ENCODE results near the gene TMEM164.

The TMEM164 gene

GRCh38 chrX:110003167-110004156 is 548 bp downstream of the TMEM164 start:
- DNase-seq (ENCODE audit: extremely low read depth in 1 of 2, low read depth in 1 of 2) = no peak

- no peak for DNase-seq (ENCODE audit: extremely low read depth in 1 of 2, low read depth in 1 of 2)
Measured at GRCh38 chrX:110004215-110004614, 1.3 kb downstream of the TMEM164 start.

GRCh38 chrX:110004731-110005369 is 1.9 kb downstream of the TMEM164 start:
- no peak for DNase-seq (ENCODE audit: extremely low read depth in 1 of 2, low read depth in 1 of 2)

- no peak for DNase-seq (ENCODE audit: extremely low read depth in 1 of 2, low read depth in 1 of 2)
Measured at GRCh38 chrX:110006161-110006560, 3.2 kb downstream of the TMEM164 start.

GRCh38 chrX:110006821-110007375 is 4.0 kb downstream of the TMEM164 start:
- DNase-seq (ENCODE audit: extremely low read depth in 1 of 2, low read depth in 1 of 2) = no peak

GRCh38 chrX:110008011-110008635 is 5.2 kb downstream of the TMEM164 start:
- no peak for DNase-seq (ENCODE audit: extremely low read depth in 1 of 2, low read depth in 1 of 2)

GRCh38 chrX:110012818-110013485 is 10.0 kb downstream of the TMEM164 start:
- DNase-seq (ENCODE audit: extremely low read depth in 1 of 2, low read depth in 1 of 2) = no peak

GRCh38 chrX:110013968-110014367 is 11.1 kb downstream of the TMEM164 start:
- DNase-seq (ENCODE audit: extremely low read depth in 1 of 2, low read depth in 1 of 2) = no peak

GRCh38 chrX:110015032-110015431 is 12.1 kb downstream of the TMEM164 start:
- DNase-seq (ENCODE audit: extremely low read depth in 1 of 2, low read depth in 1 of 2) = no peak

- DNase-seq (ENCODE audit: extremely low read depth in 1 of 2, low read depth in 1 of 2) = no peak
Measured at GRCh38 chrX:110015915-110016314, 13.0 kb downstream of the TMEM164 start.

- DNase-seq (ENCODE audit: extremely low read depth in 1 of 2, low read depth in 1 of 2) = no peak
Measured at GRCh38 chrX:110020536-110020935, 17.6 kb downstream of the TMEM164 start.

GRCh38 chrX:110021258-110022022 is 18.5 kb downstream of the TMEM164 start:
- DNase-seq (ENCODE audit: extremely low read depth in 1 of 2, low read depth in 1 of 2) = no peak

GRCh38 chrX:110022599-110023448 is 19.9 kb downstream of the TMEM164 start:
- DNase-seq (ENCODE audit: extremely low read depth in 1 of 2, low read depth in 1 of 2) = no peak

- no peak for DNase-seq (ENCODE audit: extremely low read depth in 1 of 2, low read depth in 1 of 2)
Measured at GRCh38 chrX:110025395-110025794, 22.5 kb downstream of the TMEM164 start.

GRCh38 chrX:110026099-110026844 is 23.4 kb downstream of the TMEM164 start:
- no peak for DNase-seq (ENCODE audit: extremely low read depth in 1 of 2, low read depth in 1 of 2)

- no peak for DNase-seq (ENCODE audit: extremely low read depth in 1 of 2, low read depth in 1 of 2)
Measured at GRCh38 chrX:110032534-110033147, 29.7 kb downstream of the TMEM164 start.

- DNase-seq (ENCODE audit: extremely low read depth in 1 of 2, low read depth in 1 of 2) = no peak
Measured at GRCh38 chrX:110034036-110034435, 31.1 kb downstream of the TMEM164 start.

All from activated CD8-positive, alpha-beta memory T cell treated with anti-CD3 and anti-CD28 coated beads for 1 hour (primary cell).